IgD-negative memory B cell (primary cell): Measurements from ENCODE around the gene SLC9A1. TPM values are rescaled to one million over a fixed set of nuclear protein-coding genes. Genes with fewer than 3 reads are reported as not detected.

Experiments used
- H3K27ac Mint-ChIP-seq, 3 donors: one replicate each; pipeline ENCODE4 v1.8.0; 2020 to 2022; ENCODE audit warnings: mild to moderate bottlenecking in 3 of 3, mixed read lengths in 3 of 3, moderate library complexity in 1 of 3
- H3K27me3 Mint-ChIP-seq: one replicate; pipeline ENCODE4 v1.8.0; 2021; ENCODE audit warnings: mixed read lengths
- H3K36me3 Mint-ChIP-seq: one replicate; pipeline ENCODE4 v1.8.0; 2020; ENCODE audit warnings: mild to moderate bottlenecking, mixed read lengths
- H3K4me1 Mint-ChIP-seq, 3 donors: one replicate each; pipeline ENCODE4 v1.8.0; 2020 to 2022; ENCODE audit warnings: mixed read lengths in 3 of 3, mild to moderate bottlenecking in 1 of 3
- H3K4me3 Mint-ChIP-seq, 4 donors: one replicate each; pipeline ENCODE4 v1.8.0; 2020 to 2022; ENCODE audit warnings: mild to moderate bottlenecking in 4 of 4, mixed read lengths in 4 of 4, moderate library complexity in 3 of 4
- H3K9me3 Mint-ChIP-seq, 3 donors: one replicate each; pipeline ENCODE4 v1.8.0; 2020 to 2021; ENCODE audit warnings: mixed read lengths in 3 of 3, mild to moderate bottlenecking in 1 of 3
- polyA plus RNA-seq: library from polyadenylated mRNA; unstranded; fragments of 300-500 nt; fragmentation: Illumina TruSeq; gene quantifications from one replicate; pipeline ENCODE4 v1.2.3, GENCODE V29; 2021

Gene SLC9A1
- polyA plus RNA-seq, 1 donor from 2014 or later: 8.9 TPM

DNA sequence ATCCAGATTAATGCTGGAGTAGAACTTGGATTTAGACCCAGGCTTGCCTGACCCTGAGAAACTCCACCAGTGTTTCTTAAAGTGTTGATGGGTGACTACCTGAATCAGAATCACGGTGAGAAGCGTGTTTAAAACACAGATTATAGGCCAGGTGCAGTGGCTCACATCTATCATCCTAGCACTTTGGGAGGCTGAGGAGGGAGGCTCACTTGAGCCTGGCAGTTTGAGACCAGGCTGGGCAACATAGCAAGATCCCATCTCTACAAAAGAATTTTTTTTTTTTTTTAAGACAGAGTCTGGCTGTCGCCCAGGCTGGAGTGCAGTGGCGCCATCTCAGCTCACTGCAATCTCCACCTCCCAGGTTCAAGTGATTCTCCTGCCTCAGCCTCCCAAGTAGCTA lies 86.0 kb downstream of the SLC9A1 start:
- H3K36me3 Mint-ChIP-seq: no peaks in the 10 kb centered on the region
- no peaks in the 10 kb centered on the region for H3K9me3 Mint-ChIP-seq
- H3K27ac Mint-ChIP-seq: no peak overlapping the region
- H3K4me1 Mint-ChIP-seq: peaks cover 0 to 1% (median 0%) of the 10 kb centered on the region in 3 donors
- H3K4me3 Mint-ChIP-seq: no peak overlapping the region
- peaks cover 12% of the 10 kb centered on the region for H3K27me3 Mint-ChIP-seq

GRCh38 chr1:27065999-27066630 lies 88.8 kb downstream of the SLC9A1 start:
- no peak overlapping the region for H3K4me3 Mint-ChIP-seq
- H3K9me3 Mint-ChIP-seq: no peaks in the 10 kb centered on the region
- peaks cover 6% of the 10 kb centered on the region for H3K27me3 Mint-ChIP-seq
- peaks cover 0 to 1% (median 0%) of the 10 kb centered on the region in 3 donors for H3K4me1 Mint-ChIP-seq
- H3K36me3 Mint-ChIP-seq: no peaks in the 10 kb centered on the region
- H3K27ac Mint-ChIP-seq: no peak overlapping the region

DNA sequence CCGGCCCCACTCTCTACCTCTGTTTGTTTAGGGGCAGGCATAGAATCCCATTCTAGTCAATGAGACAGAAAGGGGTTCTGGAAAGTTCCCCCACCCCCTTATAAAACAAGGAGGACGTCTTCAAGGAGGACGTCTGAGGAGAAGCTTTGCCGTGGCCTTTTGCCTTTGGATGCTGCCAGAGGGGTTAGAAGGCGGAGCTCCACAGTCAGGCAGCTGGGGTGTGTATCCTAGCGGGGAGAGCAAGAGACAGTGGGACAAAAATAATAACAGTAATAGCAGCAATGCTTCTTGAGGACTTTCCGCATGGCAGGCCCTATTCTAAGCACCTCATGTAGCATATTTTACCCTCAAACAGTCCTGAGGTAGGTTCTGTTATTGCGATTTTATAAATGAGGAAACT lies 94.0 kb downstream of the SLC9A1 start:
- H3K9me3 Mint-ChIP-seq: no peaks in the 10 kb centered on the region
- H3K4me1 Mint-ChIP-seq: no peaks in the 10 kb centered on the region
- no peaks in the 10 kb centered on the region for H3K36me3 Mint-ChIP-seq
- no peaks in the 10 kb centered on the region for H3K27me3 Mint-ChIP-seq
- H3K27ac Mint-ChIP-seq: no peak overlapping the region
- H3K4me3 Mint-ChIP-seq: no peak overlapping the region

GRCh38 chr1:27058966-27059669 lies 95.8 kb downstream of the SLC9A1 start:
- H3K4me3 Mint-ChIP-seq: no peak overlapping the region
- no peaks in the 10 kb centered on the region for H3K36me3 Mint-ChIP-seq
- no peaks in the 10 kb centered on the region for H3K9me3 Mint-ChIP-seq
- no peak overlapping the region for H3K27ac Mint-ChIP-seq
- H3K4me1 Mint-ChIP-seq: no peaks in the 10 kb centered on the region
- H3K27me3 Mint-ChIP-seq: no peaks in the 10 kb centered on the region

DNA sequence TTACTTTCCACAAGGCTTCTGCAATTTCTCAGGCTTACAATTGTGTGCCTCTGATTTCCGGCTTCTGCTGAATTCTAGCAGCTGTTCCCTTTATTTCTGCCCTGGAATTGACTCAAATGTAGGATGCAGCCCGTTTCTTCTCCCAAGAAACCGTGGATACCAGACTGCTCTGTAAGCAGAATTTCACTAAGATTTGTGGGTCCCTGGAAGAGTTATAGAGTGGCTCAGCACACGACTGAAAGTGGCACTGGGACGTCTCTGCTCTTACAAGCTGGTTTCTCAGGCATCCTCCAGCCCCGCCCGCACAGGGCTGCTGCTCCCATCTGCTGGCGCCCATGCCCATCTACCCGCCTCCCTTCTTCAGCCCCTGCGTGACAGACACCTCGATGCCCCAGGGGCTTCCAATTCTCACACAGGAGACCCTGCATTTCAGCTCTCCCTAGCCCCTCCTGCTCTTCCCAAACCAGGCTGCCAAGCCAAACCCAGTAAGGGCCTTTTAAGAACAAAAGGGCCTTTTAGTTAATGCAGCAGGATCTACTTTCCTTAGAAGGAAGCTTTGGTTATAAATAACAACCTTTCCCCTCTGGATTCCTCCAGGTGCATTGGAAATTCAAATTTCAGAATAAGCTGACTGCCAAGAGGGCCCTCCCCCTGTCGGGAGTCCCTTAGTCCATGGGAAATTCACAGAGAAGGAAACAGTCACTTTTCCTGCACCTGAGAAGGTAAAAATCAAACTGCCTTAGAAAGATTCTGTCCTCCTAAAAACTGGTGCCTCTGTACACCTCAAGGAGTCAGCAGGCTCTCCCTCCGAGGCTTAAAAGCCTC lies 96.9 kb downstream of the SLC9A1 start:
- H3K27me3 Mint-ChIP-seq: no peaks in the 10 kb centered on the region
- no peaks in the 10 kb centered on the region for H3K36me3 Mint-ChIP-seq
- H3K4me1 Mint-ChIP-seq: no peaks in the 10 kb centered on the region
- H3K27ac Mint-ChIP-seq: no peak overlapping the region
- no peak overlapping the region for H3K4me3 Mint-ChIP-seq
- no peaks in the 10 kb centered on the region for H3K9me3 Mint-ChIP-seq

- Mint-ChIP-seq H3K27me3 (no peaks in the 10 kb centered on the region), H3K4me3 (no peak overlapping the region), H3K27ac (no peak overlapping the region), H3K36me3 (no peaks in the 10 kb centered on the region), H3K4me1 (no peaks in the 10 kb centered on the region), H3K9me3 (no peaks in the 10 kb centered on the region)
Measured at GRCh38 chr1:27057389-27057788, 97.5 kb downstream of the SLC9A1 start.

GRCh38 chr1:27053977-27054753 lies 100.8 kb downstream of the SLC9A1 start:
- H3K27ac Mint-ChIP-seq: peak overlapping the region in 1 of 3 donors; percentile 7
- peaks cover 0 to 5% (median 0%) of the 10 kb centered on the region in 3 donors for H3K4me1 Mint-ChIP-seq
- no peaks in the 10 kb centered on the region for H3K27me3 Mint-ChIP-seq
- no peaks in the 10 kb centered on the region for H3K9me3 Mint-ChIP-seq
- H3K4me3 Mint-ChIP-seq: peak overlapping the region in 1 of 4 donors; percentile 47
- no peaks in the 10 kb centered on the region for H3K36me3 Mint-ChIP-seq

DNA sequence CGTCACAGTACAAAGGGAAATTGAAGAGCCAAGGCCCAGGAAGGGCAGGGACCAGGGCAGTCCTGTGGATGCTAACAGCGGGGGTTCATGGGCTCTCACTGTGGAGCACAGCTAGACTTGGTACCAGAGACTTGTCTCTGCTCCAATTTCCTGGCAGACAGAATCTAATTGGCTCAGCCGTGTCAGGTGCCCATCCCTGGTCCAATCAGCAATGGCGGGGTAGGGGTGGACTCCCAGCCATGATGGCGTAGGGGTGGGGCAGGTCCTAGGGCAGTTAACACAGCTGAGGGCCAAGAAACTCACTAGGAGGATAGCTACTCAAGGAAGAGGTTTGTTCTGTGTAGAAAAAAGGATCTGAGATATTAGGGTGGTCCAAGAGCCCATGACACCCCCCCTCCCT lies 102.4 kb downstream of the SLC9A1 start:
- Mint-ChIP-seq H3K4me3 (no peak overlapping the region), H3K27me3 (no peaks in the 10 kb centered on the region), H3K36me3 (no peaks in the 10 kb centered on the region), H3K27ac (no peak overlapping the region), H3K9me3 (no peaks in the 10 kb centered on the region), H3K4me1 (peaks cover 0 to 5% (median 0%) of the 10 kb centered on the region in 3 donors)

DNA sequence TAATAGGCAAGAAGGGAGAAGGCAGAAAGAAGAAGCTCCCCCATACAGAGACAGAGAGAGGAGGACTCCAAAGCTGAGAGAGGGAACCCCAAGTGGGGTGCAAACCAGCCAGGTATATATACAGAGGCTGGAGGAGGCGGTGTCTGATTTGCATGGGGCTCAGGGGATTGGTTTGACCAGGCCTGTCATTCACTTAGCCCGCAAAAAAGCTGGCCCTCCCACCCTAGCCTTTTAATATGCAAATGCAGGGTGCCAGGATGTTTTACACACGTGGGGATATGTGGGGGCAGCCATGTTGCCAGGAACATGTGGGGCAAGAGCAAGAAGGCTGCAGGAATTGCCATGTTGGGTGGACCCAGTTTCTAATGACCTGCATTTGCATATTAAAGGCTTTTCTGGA lies 105.3 kb downstream of the SLC9A1 start:
- Mint-ChIP-seq H3K4me3 (no peak overlapping the region), H3K9me3 (no peaks in the 10 kb centered on the region), H3K27me3 (no peaks in the 10 kb centered on the region), H3K4me1 (peaks cover 6 to 12% (median 9%) of the 10 kb centered on the region in 3 donors), H3K27ac (no peak overlapping the region), H3K36me3 (no peaks in the 10 kb centered on the region)

GRCh38 chr1:27049100-27049499 lies 105.8 kb downstream of the SLC9A1 start:
- Mint-ChIP-seq H3K9me3 (no peaks in the 10 kb centered on the region), H3K4me1 (peaks cover 9 to 13% (median 12%) of the 10 kb centered on the region in 3 donors), H3K4me3 (no peak overlapping the region)

More at GRCh38 chr1:27049100-27049499, 105.8 kb downstream of the SLC9A1 start:
- no peak overlapping the region for H3K27ac Mint-ChIP-seq
- no peaks in the 10 kb centered on the region for H3K27me3 Mint-ChIP-seq
- H3K36me3 Mint-ChIP-seq: no peaks in the 10 kb centered on the region

Other genes starting within 250 kb of the SLC9A1 start
- not detected for gene NR0B2, start 241.2 kb downstream of the SLC9A1 start, polyA plus RNA-seq
- 121 TPM for gene NUDC, start 233.4 kb downstream of the SLC9A1 start, polyA plus RNA-seq
- 2.9 TPM for gene KDF1, start 194.7 kb downstream of the SLC9A1 start, polyA plus RNA-seq
- gene TRNP1, start 161.4 kb downstream of the SLC9A1 start, polyA plus RNA-seq: not detected
- gene TENT5B, start 142.3 kb downstream of the SLC9A1 start, polyA plus RNA-seq: not detected
- 8.5 TPM for gene WDTC1, start 79.5 kb upstream of the SLC9A1 start, polyA plus RNA-seq
- 68.0 TPM for gene TMEM222, start 167.0 kb upstream of the SLC9A1 start, polyA plus RNA-seq
- gene SYTL1, start 186.9 kb upstream of the SLC9A1 start, polyA plus RNA-seq: 130 TPM
- 3.9 TPM for gene MAP3K6, start 211.8 kb upstream of the SLC9A1 start, polyA plus RNA-seq
- not detected for gene FCN3, start 219.7 kb upstream of the SLC9A1 start, polyA plus RNA-seq
- not detected for gene CD164L2, start 228.2 kb upstream of the SLC9A1 start, polyA plus RNA-seq
- 0.16 TPM for gene GPR3, start 237.5 kb upstream of the SLC9A1 start, polyA plus RNA-seq